Endothelial cell of umbilical vein (primary cell): ENCODE data around the gene HVCN1.

Experiments
- CTCF ChIP-seq, 2 donors: IDR thresholded peaks; 1 replicate in 1 of 2; 2 replicates in 1 of 2; pipeline ENCODE4 v1.5.1; 2011; ENCODE audit warnings: low read length in 2 of 2, mild to moderate bottlenecking in 2 of 2, moderate library complexity in 2 of 2, control low read depth in 1 of 2, inconsistent platforms in 1 of 2, low read depth in 1 of 2; ENCODE audit not compliant: insufficient read depth in 1 of 2; ENCODE audit errors: extremely low read depth in 1 of 2
- EZH2 ChIP-seq: IDR thresholded peaks from 2 replicates; pipeline ENCODE4 v1.6.1; 2012; ENCODE audit warnings: borderline replicate concordance, low read depth, mild to moderate bottlenecking, moderate library complexity, low read length, inconsistent platforms; ENCODE audit not compliant: severe bottlenecking
- FOS ChIP-seq: IDR thresholded peaks from 2 replicates; pipeline ENCODE4 v1.6.1; 2011; ENCODE audit warnings: mild to moderate bottlenecking, low read length, moderate library complexity, borderline replicate concordance; ENCODE audit not compliant: insufficient read depth
- GATA2 ChIP-seq: IDR thresholded peaks from 2 replicates; pipeline ENCODE4 v1.7.0; 2011; ENCODE audit warnings: low read depth, mild to moderate bottlenecking, moderate library complexity, mixed read lengths, low read length; ENCODE audit not compliant: insufficient read length, insufficient read depth
- JUN ChIP-seq: IDR thresholded peaks from 2 replicates; pipeline ENCODE4 v1.6.1; 2011; ENCODE audit warnings: borderline replicate concordance, low read depth; ENCODE audit not compliant: insufficient read length, insufficient read depth
- MYC ChIP-seq: IDR thresholded peaks from one replicate; pipeline ENCODE4 v1.6.1; 2011; ENCODE audit warnings: mild to moderate bottlenecking, low read depth, low read length
- POLR2A ChIP-seq: IDR thresholded peaks from 2 replicates; pipeline ENCODE4 v1.6.1; 2012; ENCODE audit warnings: low read depth, mild to moderate bottlenecking, control low read depth, low read length
- POLR2AphosphoS5 ChIP-seq: IDR thresholded peaks from 2 replicates; pipeline ENCODE4 v1.6.1; 2012; ENCODE audit warnings: low read depth, mild to moderate bottlenecking, control low read depth, low read length, moderate library complexity; ENCODE audit not compliant: insufficient read depth
- TF ChIP-seq, protein P1 (sequence below): IDR thresholded peaks from 2 replicates; pipeline ENCODE4 v1.6.1; 2011; ENCODE audit not compliant: insufficient read depth, insufficient read length

DNA sequence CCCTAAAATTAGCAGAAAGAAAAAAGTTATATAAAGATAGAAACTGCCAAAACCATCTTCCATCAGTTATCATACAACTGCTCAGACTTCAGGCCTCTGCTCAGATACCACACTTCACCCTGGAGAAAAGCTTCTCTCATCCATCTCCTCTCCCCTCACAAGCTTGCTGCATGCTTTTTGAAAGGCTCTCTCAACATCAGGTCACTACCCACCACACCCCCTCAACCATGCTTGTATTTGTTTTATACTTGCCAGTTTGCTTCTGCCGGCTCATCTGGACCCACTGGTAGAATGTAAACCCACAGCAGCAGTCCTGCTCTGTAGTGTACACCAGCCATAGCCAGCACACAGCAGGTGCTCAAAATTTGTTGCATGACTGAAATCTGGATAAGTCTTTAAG is 45.0 kb upstream of the HVCN1 start:
- TF ChIP-seq, protein P1, sequence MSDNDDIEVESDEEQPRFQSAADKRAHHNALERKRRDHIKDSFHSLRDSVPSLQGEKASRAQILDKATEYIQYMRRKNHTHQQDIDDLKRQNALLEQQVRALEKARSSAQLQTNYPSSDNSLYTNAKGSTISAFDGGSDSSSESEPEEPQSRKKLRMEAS, result no peak
- TF ChIP-seq EZH2, result no peak
- no peak for TF ChIP-seq CTCF (IDR thresholded peaks at IDR 0.05; ENCODE audit: extremely low read depth in 1 of 2, insufficient read depth in 1 of 2, low read depth in 1 of 2, low read length in 2 of 2)
- no peak for TF ChIP-seq POLR2A
- TF ChIP-seq POLR2AphosphoS5, result no peak
- TF ChIP-seq MYC, result no peak
- no peak for TF ChIP-seq JUN
- TF ChIP-seq GATA2, result no peak
- no peak for TF ChIP-seq FOS
